AG04449 (cell line): ENCODE results near the gene F12.

Experiments used
- CTCF ChIA-PET: fragments of 350-600 bp; formaldehyde crosslinking; extraction: SDS; loops from one replicate; lab custom pipeline; 2021; ENCODE audit warnings: antibody characterized with exemption; lab: Yijun Ruan, JAX
- POLR2A ChIA-PET: fragments of 400-600, 350-600 bp; formaldehyde crosslinking; extraction: SDS; loops from one replicate; lab custom pipeline; 2020; ENCODE audit warnings: antibody characterized with exemption, inconsistent platforms; lab: Yijun Ruan, JAX
- DNase-seq: peaks from one replicate; pipeline ENCODE4 v3.0.0-alpha.2; 2010; ENCODE audit warnings: low read depth, low spot score
- H3K4me3 ChIP-seq: 2 replicates; pipeline ENCODE4 v1.5.1; 2011; ENCODE audit warnings: low read depth, mild to moderate bottlenecking, control low read depth, low read length
- CTCF ChIP-seq: IDR thresholded peaks from one replicate; pipeline ENCODE4 v1.5.1; 2011; ENCODE audit warnings: mild to moderate bottlenecking, moderate library complexity, low read length, control low read depth, inconsistent platforms; ENCODE audit not compliant: insufficient read depth; ENCODE audit errors: missing control alignments

The F12 gene

GRCh38 chr5:177354711-177355110 lies 54.7 kb downstream of the F12 start:
- H3K4me3 ChIP-seq, result no peak overlapping the region
- no peak for DNase-seq
- POLR2A ChIA-PET, result no interaction called here
- CTCF ChIA-PET, result interaction anchor here (1.0 to 6.9 kb wide), 4 partner anchors 12 to 36 kb away, joined by 3 to 58 read pairs (median 6); no protein-coding TSS in a partner anchor
- TF ChIP-seq CTCF, result no peak

- ChIA-PET POLR2A (no interaction called here), CTCF (interaction anchor here (1.0 to 6.9 kb wide), 4 partner anchors 12 to 37 kb away, joined by 3 to 58 read pairs (median 6); no protein-coding TSS in a partner anchor)
- no peak for TF ChIP-seq CTCF
- no peak for DNase-seq
- no peak overlapping the region for H3K4me3 ChIP-seq
These were observed 55.1 kb downstream of the F12 start for GRCh38 chr5:177354256-177354655.

- POLR2A ChIA-PET, result no interaction called here
- CTCF ChIA-PET, result interaction anchor here (0.5 to 6.9 kb wide), 5 partner anchors 13 to 239 kb away, joined by 3 to 58 read pairs (median 7); no protein-coding TSS in a partner anchor
- H3K4me3 ChIP-seq, result no peak overlapping the region
- TF ChIP-seq CTCF, result no peak
- no peak for DNase-seq
These were observed 56.3 kb downstream of the F12 start for GRCh38 chr5:177353093-177353492.
